Measurements from ENCODE around the gene EEF1AKMT2.
"Not testable (repeated sequence)": the region's sequence is repeated elsewhere in the genome, so short reads cannot be mapped to it uniquely, and the experiment has no call there.

EEF1AKMT2 gene

DNA sequence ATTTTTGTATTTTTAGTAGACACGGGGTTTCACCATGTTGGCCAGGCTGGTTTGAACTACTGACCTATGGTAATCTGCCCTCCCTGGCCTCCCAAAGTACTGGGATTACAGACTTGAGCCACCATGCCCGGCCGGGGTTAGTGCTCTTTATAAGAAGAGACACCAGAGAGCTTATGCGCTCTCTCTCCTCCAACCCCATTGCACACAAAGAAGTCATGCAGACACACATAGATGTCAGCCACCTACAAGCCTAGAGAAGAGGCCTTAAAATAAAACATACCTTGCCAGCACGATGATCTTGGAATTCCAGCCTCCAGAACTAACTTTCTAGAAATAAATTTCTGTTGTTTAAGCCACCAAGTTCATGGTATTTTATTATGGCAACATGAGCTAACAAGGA lies 37.5 kb downstream of the EEF1AKMT2 start:
- H3K27ac ChIP-seq = no peak overlapping the region
- no peaks in the 10 kb centered on the region for H3K27me3 ChIP-seq (replicated peaks)
- H3K4me3 ChIP-seq (ENCODE audit: low read depth, low read length) = no peak overlapping the region
- TF ChIP-seq, protein P1, sequence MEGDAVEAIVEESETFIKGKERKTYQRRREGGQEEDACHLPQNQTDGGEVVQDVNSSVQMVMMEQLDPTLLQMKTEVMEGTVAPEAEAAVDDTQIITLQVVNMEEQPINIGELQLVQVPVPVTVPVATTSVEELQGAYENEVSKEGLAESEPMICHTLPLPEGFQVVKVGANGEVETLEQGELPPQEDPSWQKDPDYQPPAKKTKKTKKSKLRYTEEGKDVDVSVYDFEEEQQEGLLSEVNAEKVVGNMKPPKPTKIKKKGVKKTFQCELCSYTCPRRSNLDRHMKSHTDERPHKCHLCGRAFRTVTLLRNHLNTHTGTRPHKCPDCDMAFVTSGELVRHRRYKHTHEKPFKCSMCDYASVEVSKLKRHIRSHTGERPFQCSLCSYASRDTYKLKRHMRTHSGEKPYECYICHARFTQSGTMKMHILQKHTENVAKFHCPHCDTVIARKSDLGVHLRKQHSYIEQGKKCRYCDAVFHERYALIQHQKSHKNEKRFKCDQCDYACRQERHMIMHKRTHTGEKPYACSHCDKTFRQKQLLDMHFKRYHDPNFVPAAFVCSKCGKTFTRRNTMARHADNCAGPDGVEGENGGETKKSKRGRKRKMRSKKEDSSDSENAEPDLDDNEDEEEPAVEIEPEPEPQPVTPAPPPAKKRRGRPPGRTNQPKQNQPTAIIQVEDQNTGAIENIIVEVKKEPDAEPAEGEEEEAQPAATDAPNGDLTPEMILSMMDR (IDR thresholded peaks at IDR 0.05; ENCODE audit: low read depth, low read length, missing control alignments) = no peak
- in situ Hi-C loops (cut with HindIII; ENCODE audit: low pct_ligation_motif_present, low sequenced_read_pairs) = no loop called here
- no peak for DNase-seq
- peaks cover 5% of the 10 kb centered on the region for H3K36me3 ChIP-seq (replicated peaks)

DNA sequence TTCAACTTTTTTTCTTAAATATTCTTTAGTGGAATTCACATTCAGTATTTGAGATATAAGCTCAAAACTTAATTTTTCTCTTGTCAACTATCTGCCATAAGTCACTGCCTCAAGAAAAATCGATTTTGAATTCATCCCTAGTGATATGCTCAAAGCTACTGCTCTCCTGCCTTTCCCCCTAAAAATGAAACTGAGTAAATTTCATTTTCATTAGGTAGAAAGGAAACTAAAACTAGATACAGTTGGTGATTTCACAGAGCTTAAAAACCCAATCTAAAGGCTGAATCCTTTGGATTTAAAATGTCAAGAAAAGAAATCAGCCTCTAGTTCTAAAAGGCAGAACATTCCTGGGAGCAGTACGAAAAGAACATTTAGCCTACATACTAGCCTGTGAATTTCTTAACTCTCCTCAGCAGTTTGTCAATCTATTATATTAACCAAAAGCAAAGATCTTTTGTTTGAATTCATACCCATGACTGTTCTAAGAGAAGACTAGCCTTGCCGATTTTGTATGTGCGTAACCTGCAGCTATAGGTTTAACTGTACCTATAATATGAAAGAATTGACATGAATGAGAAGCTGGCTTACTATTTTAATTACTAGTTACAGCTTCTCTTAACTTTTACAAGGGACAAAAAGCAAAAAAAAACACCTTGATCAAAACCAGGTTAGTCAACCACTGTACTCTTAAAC lies 42.6 kb downstream of the EEF1AKMT2 start:
- in situ Hi-C loops (cut with HindIII; ENCODE audit: low pct_ligation_motif_present, low sequenced_read_pairs) = no loop called here
- H3K36me3 ChIP-seq (replicated peaks) = peaks cover 3% of the 10 kb centered on the region
- no peak for DNase-seq
- H3K27ac ChIP-seq = no peak overlapping the region
- H3K27me3 ChIP-seq (replicated peaks) = no peaks in the 10 kb centered on the region
- TF ChIP-seq, protein P1 (IDR thresholded peaks at IDR 0.05; ENCODE audit: low read depth, low read length, missing control alignments) = no peak
- H3K4me3 ChIP-seq (ENCODE audit: low read depth, low read length) = no peak overlapping the region

DNA sequence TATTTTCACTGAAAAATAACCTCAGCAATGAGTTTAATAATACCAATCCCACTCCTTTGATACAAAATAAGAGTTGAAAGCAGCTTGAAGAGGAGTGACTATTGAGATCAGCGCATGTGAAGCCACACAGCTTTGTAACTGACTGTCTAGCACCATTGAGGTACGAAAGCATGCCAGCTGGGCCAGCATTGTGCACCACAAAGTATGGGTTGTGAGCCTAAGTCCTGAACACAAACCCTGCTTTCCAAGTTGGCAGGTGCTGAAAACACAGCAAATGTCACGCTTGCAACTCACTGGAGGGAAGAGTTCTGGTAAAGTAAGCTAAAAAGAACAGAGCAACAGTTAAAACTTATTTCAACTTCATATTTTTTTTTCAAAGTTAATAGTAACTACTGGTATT lies 43.5 kb downstream of the EEF1AKMT2 start:
- in situ Hi-C loops (cut with HindIII; ENCODE audit: low pct_ligation_motif_present, low sequenced_read_pairs) = no loop called here
- no peak for DNase-seq
- TF ChIP-seq, protein P1 (IDR thresholded peaks at IDR 0.05; ENCODE audit: low read depth, low read length, missing control alignments) = no peak
- Histone ChIP-seq H3K4me3 (ENCODE audit: low read depth, low read length) (no peak overlapping the region), H3K27me3 (replicated peaks) (no peaks in the 10 kb centered on the region), H3K27ac (no peak overlapping the region), H3K36me3 (replicated peaks) (peaks cover 3% of the 10 kb centered on the region)

DNA sequence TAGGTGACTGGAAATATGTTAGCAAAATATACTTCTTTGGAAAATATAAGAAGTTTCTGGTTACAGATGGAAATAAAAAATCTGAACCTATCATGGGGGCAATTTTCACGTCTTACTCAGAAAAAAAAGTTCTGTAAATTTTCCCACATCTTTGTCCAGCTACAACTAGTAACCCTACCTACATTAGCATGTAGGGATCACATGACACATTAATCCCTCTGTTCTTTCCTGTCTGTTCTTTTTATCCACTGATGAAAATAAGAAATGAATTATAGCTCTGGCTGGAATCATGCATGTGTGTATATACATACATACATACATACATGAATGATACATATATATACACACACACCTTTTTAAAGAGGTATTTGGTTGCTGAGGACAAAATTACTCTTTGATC lies 43.9 kb downstream of the EEF1AKMT2 start:
- no peak for DNase-seq
- Histone ChIP-seq H3K27ac (no peak overlapping the region), H3K27me3 (replicated peaks) (no peaks in the 10 kb centered on the region), H3K36me3 (replicated peaks) (peaks cover 3% of the 10 kb centered on the region), H3K4me3 (ENCODE audit: low read depth, low read length) (no peak overlapping the region)
- in situ Hi-C loops (cut with HindIII; ENCODE audit: low pct_ligation_motif_present, low sequenced_read_pairs) = no loop called here
- TF ChIP-seq, protein P1 (IDR thresholded peaks at IDR 0.05; ENCODE audit: low read depth, low read length, missing control alignments) = no peak

DNA sequence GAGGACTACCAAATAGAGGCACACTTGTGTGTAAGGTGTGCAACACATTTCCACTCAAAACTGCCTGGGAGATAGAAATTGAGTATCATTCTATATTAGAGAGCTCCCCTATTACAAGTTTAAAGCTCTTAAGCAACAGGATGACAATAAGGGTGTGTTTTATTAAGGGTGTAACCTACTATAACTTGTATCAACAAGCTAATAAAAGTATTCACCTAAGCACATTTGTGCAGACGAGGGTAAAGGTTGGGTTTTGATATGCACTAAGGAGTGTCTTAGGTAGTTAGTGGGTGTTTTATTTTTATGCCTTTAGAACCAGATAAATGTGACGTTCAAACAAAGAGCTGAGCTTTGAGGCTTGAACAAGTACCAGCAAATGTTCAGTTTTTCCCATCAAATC lies 44.7 kb downstream of the EEF1AKMT2 start:
- peaks cover 3% of the 10 kb centered on the region for H3K36me3 ChIP-seq (replicated peaks)
- in situ Hi-C loops (cut with HindIII; ENCODE audit: low pct_ligation_motif_present, low sequenced_read_pairs) = no loop called here
- H3K27ac ChIP-seq = no peak overlapping the region
- TF ChIP-seq, protein P1 (IDR thresholded peaks at IDR 0.05; ENCODE audit: low read depth, low read length, missing control alignments) = no peak
- H3K4me3 ChIP-seq (ENCODE audit: low read depth, low read length) = no peak overlapping the region
- no peak for DNase-seq
- H3K27me3 ChIP-seq (replicated peaks) = no peaks in the 10 kb centered on the region

DNA sequence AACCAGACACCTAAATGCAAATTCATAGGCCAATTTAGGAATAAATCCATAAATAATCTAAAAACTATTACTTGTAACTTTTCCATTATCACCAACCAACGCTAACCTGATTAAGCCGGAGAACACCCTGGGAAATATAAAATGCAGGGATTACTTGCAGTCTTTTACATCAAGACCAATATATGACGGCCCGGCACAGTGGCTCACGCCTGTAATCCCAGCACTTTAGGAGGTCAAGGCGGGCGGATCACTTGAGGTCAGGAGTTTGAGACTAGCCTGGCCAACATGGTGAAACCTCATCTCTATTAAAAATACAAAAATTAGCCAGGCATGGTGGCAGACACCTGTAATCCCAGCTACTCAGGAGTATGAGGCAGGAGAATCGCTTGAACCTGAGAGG lies 45.2 kb downstream of the EEF1AKMT2 start:
- H3K27ac ChIP-seq; H3K27me3 ChIP-seq (replicated peaks); H3K36me3 ChIP-seq (replicated peaks); DNase-seq; H3K4me3 ChIP-seq (ENCODE audit: low read depth, low read length); in situ Hi-C loops (cut with HindIII; ENCODE audit: low pct_ligation_motif_present, low sequenced_read_pairs): not testable (repeated sequence)
